GM12873 (cell line): Measurements from ENCODE around the gene PSMD5.
A peak's percentile ranks its signal among the peaks of the same experiment; 100 is the strongest.

ENCODE experiments used
- TF ChIP-seq, protein P1 (sequence below): IDR thresholded peaks from 2 replicates; pipeline ENCODE4 v1.5.1; 2012; ENCODE audit warnings: low read depth, mild to moderate bottlenecking, moderate library complexity, low read length, control low read depth; ENCODE audit not compliant: insufficient read depth; ENCODE audit errors: missing control alignments

Gene PSMD5

DNA sequence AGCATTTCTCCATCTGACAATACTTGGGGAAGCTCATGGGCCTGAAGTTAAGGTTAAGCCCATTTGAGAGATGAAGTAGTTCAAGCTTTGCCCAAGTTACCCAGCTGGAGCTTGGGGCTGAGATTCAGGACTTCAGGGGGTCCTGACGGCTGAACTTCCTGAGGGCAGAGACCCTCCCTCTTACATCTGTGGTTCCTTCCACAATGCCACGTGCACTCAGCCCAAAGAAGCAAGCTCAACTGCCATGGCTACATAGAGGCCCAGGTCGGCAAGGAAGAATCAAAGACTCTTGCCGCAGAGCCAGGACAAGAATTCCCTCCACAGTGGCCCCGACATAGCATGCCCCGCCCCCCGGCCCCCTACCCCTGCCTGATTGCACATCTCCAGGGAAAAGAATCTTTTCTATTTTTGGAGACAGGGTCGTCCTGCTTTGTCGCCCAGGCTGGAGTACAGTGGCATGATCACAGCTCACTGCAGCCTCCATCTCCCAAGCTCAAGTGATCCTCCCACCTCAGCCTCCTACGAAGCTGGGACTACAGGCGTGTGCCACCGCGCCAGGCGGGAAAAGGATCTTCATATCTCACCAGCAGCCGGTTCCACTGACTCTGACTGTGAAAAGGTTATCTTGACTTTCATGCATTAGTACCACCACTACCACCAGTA lies 25.1 kb upstream of the PSMD5 start:
- TF ChIP-seq, protein P1, sequence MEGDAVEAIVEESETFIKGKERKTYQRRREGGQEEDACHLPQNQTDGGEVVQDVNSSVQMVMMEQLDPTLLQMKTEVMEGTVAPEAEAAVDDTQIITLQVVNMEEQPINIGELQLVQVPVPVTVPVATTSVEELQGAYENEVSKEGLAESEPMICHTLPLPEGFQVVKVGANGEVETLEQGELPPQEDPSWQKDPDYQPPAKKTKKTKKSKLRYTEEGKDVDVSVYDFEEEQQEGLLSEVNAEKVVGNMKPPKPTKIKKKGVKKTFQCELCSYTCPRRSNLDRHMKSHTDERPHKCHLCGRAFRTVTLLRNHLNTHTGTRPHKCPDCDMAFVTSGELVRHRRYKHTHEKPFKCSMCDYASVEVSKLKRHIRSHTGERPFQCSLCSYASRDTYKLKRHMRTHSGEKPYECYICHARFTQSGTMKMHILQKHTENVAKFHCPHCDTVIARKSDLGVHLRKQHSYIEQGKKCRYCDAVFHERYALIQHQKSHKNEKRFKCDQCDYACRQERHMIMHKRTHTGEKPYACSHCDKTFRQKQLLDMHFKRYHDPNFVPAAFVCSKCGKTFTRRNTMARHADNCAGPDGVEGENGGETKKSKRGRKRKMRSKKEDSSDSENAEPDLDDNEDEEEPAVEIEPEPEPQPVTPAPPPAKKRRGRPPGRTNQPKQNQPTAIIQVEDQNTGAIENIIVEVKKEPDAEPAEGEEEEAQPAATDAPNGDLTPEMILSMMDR: no peak

DNA sequence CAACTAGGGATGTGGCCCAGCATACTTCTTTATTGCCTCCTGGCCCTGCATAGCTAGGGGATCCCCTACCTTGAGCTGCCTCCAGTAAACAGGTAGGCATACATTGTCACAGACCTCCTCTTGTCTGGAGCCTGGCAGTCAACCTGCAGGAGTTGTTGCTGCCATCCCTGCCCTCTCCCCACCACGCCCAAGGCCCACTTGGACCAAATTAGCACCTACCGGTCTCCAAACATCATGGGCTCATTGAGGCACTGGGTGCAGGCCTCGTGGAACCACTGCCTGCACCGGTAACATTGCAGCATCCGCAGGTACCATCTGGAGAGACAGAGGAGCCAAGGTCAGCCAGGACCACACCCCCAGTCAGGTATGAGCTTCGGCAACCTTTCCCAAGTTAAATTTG lies 23.9 kb upstream of the PSMD5 start:
- TF ChIP-seq, protein P1: no peak

DNA sequence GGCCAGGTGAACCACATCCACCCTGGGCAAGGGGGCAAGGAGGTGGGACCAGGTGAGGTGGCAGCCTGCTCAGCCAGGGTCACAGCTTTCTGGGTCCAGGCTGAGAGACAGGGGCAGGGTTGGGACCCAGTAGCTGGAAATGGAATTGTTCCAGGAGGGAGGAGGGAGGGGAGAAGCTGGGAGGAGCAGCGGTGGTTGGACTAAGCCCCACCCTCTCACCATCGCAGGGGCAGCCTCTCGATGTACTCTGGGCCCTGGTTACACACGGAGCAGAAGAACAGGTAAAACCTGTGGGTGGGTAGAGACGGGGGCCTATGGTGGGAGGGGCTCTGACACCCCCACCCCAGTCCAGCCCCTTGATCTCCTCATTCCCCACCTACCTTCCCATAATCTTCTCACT lies 23.1 kb upstream of the PSMD5 start:
- TF ChIP-seq, protein P1: no peak

DNA sequence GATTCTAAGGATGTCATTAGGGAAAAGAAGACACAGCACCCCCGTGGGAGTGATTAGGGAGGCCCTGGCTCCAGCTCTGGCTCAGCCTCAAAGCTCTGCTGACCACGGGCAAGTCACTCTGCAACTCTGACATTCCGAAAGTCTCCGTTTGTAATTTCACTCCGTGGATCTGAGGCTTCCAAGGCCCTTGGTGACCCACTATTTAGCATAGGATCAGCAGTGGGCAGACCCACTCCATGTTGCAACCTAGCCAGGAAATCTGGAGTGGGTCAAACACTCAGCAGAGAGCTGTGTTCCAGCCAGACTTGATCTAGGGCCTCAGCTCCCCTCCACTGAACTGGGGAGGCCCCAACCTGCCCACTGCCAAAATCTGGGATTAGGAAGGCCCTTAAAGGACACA lies 22.5 kb upstream of the PSMD5 start:
- TF ChIP-seq, protein P1: no peak

DNA sequence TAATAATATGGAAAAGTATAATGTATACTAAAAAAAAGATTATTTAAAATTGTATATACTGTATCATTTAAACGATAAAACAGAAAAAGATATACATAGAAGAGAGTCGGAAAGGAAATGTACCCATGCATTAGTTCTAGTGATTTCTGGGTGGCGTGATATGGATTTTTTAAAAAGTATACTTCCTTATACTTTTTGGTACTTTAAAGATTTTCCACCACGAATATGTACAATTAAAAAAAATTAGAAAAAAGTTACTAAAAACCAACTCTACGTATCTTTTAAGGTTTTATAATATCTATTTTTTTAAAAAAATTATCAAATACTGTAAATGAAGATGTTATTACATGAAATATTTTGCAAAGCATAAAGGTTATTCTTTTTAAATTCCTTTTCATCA lies 22.0 kb upstream of the PSMD5 start:
- TF ChIP-seq, protein P1: no peak

DNA sequence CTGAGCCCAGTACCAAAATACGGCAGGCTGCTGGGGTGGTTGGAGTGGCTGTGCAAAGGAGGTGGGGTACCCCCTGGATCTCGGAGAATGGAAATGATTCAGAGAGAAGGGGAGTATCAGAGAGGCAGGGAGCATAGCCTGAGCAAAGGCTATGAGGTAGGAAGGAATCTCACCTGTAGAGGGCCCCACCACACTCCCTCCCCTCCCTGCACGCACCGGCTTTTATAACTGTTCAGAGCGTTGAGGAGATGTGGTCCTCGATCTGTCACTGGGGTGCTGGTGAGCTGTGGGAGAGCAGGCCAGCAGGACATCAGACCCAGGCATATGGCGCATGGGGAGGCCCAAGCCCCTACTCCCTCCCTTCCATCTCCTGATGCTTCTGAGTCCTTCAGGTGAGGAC lies 21.1 kb upstream of the PSMD5 start:
- TF ChIP-seq, protein P1: peak; percentile 22

DNA sequence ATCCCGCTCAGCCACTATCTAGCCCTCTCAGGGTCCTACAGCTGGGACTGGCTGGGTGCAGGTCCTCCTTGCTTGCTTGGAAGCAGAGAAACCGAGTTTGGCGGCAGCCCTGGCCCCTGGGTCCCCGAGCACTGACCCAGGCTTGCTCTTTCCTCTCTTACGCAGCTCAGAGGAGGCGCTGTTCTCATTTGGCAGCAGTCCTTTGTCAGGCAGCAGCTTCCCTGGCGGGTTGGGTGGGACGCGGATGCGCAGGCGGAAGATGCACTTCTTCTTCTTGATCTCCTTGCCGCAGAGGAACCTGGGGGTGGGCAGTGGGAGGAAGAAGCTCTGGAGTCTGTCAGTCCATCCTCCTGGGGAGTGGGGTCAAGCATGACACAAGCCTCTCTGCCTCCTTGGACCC lies 19.7 kb upstream of the PSMD5 start:
- TF ChIP-seq, protein P1: no peak
